GM12892 (cell line): ENCODE measurements around the gene SLFN13.

ENCODE experiments used
- POLR2A ChIP-seq: IDR thresholded peaks from 2 replicates; pipeline ENCODE4 v1.6.1; 2011; ENCODE audit warnings: low read depth, low read length, control low read depth
- POLR2AphosphoS5 ChIP-seq: IDR thresholded peaks from 2 replicates; pipeline ENCODE4 v1.6.1; 2011; ENCODE audit warnings: low read depth, low read length, control low read depth
- TAF1 ChIP-seq: IDR thresholded peaks from 2 replicates; pipeline ENCODE4 v1.6.1; 2011; ENCODE audit warnings: low read depth, mild to moderate bottlenecking, control low read depth, low read length, borderline replicate concordance

DNA sequence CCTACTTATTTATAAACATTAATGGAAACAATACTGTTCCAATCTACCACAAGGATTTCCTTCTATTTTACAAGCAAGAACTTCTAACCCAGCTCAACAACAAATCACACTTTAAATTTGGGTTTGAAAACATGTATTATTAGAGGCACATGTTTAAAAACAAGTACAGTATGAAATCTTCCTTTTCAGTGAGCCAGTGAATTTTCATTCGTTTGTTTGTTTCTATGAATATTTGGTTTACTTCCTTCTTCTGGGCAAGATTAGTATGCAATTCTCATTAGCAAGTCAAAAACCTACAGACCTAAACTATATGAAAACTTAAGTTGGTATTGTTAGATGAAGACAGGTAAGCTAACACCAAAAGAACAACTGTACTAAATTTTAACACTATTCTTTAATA, 42.0 kb downstream of the SLFN13 start:
- TF ChIP-seq POLR2A (no peak), TAF1 (no peak), POLR2AphosphoS5 (no peak)
